NCI-H2107 (cell line): Measurements from ENCODE around the gene SBNO1.
"Not testable (repeated sequence)": the region's sequence is repeated elsewhere in the genome, so short reads cannot be mapped to it uniquely, and the experiment has no call there.

Experiments used
- DNase-seq: peaks from one replicate; lab custom pipeline; 2025; lab: John Stamatoyannopoulos, UW

The SBNO1 gene

DNA sequence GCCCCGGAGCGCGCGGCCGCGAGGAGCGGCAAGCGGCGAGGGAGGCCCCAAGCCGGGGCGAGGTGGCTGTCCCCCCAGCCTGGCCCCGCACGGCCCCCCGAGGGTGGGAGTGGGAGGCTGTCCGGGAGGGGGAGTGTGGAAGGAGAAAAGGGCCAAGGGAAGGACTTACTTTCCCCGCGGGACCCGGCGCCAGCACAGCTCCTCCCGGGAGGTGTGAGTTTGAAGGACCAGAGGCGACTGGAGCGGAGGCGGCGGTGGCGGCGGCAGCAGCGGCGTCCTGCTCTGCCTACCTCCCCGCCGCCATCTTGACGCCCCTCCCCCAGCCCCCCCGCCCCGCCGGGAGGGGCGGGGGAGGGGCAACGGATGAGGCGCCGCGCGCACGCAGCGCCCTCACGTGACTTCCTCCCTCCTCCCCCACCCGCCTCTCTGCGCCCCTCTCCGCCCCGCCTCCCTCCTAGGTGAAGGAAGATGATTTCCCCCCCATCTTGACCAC lies at the start of gene SBNO1:
Gene SBNO1, minus strand, starts transcription at position 316 of the 493 bp plus-strand sequence. CDS start 14,406 bp downstream, outside the sequence.
- peak; percentile 79 for DNase-seq

DNA sequence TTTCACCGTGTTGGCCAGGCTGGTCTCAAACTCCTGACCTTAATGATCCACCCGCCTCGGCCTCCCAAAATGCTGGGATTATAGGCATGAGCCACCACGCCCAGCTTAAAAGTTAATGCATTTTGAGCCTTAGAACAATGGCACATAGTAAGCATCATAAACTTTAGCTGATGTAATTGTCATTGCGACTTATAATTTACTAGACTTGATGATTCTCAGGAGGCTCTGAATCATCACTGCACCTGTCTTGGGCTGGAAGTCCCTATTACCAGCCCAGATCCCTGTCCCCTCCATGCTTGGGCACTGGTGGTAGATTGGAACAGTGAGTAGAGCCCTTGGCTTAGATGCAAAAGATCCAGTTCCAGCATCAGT lies 45.4 kb upstream of the SBNO1 start:
- no peak for DNase-seq

- DNase-seq: not testable (repeated sequence)
These were observed 44.8 kb upstream of the SBNO1 start for GRCh38 chr12:123409284-123410040.

- DNase-seq: not testable (repeated sequence)
These were observed 44.0 kb upstream of the SBNO1 start for GRCh38 chr12:123408619-123409018.

DNA sequence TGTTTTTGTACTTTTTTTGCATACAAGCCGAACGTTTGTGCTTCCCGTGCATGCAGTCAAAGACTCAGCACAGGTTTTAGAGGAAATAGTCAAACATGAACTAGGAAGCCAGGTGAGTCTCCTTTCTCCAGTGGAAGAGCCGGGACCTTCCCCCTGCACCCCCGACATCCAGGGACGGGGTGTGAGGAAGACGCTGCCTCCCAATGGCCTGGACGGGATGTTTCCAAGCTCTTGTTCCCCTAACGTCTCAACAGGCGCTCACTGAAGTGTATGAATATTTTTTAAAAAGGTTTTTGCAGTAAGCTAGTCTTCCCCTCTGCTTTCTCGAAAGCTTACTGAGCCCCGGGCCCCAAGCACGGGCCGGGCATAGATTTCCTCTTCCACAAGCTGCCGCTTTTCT lies 43.3 kb upstream of the SBNO1 start:
- DNase-seq: not testable (repeated sequence)

- DNase-seq: not testable (repeated sequence)
These were observed 42.6 kb upstream of the SBNO1 start for GRCh38 chr12:123407269-123407668.

DNA sequence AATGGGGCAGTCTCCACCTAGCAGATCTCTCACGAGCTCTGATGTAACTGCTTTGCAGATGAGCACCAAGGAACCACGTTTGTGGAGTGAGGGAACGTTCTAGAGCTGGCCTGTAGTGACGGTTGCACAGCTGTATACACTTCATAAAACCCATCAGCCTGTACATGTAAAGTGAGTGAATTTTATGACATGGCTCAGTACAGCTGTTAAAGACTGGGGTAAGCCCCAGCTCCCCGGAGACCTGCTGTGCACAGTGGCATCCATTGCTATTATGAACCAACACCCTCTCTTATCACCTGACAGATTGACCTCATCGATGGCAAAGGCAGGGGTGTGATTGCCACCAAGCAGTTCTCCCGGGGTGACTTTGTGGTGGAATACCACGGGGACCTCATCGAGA lies 39.9 kb upstream of the SBNO1 start:
- no peak for DNase-seq

GRCh38 chr12:123401753-123402683 lies 37.4 kb upstream of the SBNO1 start:
- DNase-seq: no peak

DNA sequence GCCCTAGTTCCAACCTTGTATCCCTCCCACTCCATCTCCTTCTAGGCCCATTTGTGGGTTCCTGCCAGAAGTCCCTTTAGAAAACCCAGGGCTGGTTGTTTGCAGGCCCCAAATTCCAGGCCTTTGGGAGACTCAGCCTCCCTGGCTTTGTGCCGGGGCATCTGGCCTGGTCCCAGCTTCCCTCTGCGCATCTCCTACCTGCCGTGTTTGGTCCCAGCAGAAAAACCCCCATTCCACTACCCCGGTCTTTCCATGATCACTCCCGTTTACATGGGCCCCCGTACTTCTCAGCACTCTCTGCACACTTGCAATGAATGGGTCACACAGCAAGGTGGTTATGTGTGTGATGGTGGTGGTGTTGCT lies 34.6 kb upstream of the SBNO1 start:
- DNase-seq: no peak

DNA sequence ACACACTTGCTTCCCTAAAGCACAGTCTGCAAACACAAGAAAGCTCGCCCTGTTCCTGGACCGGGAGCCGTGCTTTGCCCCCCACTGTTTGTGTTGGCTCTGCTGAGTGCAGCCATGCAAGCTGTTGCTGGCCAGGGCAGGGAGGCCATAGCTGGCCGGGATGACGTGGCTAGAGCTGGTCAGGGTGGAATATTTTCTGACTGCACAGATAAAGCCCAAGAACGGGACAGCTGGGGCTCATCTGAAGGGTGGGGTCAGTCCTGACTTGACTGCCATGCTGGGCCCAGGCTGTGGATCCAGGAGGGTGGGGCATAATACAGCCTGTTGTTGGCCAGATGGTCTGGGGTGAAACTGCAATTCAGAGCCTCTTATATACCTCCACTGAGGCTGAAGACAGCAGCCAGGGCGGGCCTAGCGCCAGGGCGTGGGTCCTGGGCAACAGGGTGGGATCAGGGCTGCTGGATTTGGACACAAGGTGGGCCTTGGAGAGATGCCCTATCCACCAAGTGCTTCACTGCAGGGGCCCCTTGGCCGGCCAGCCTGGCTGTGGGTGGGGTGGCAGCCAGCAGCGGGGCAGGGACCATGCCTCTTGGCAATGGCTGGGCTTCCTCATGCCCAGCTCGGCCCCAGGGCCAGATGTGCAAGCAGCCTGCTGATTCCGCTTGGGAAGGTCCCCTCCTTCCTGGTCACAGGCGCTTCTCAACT lies 34.1 kb upstream of the SBNO1 start:
- no peak for DNase-seq

DNA sequence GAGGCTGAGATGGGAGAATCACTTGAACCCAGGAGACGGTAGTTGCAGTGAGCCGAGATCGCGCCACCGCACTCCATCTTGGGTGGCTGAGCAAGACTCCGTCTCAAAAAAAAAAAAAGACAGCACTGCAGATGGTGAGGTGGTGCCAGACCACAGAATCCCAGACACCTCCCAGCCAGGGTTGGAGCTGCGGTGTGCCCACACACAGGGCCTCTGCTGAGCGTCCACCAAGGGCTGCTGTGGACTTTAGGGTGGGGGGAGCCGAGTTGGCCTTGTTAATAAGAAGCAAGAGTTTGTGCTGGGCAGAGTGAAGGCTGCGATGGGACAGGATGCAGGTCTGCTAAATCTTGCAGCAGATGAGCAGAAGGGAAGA lies 33.5 kb upstream of the SBNO1 start:
- no peak for DNase-seq

- no peak for DNase-seq
These were observed 32.8 kb upstream of the SBNO1 start for GRCh38 chr12:123397400-123397799.

- no peak for DNase-seq
These were observed 32.3 kb upstream of the SBNO1 start for GRCh38 chr12:123396954-123397353.

DNA sequence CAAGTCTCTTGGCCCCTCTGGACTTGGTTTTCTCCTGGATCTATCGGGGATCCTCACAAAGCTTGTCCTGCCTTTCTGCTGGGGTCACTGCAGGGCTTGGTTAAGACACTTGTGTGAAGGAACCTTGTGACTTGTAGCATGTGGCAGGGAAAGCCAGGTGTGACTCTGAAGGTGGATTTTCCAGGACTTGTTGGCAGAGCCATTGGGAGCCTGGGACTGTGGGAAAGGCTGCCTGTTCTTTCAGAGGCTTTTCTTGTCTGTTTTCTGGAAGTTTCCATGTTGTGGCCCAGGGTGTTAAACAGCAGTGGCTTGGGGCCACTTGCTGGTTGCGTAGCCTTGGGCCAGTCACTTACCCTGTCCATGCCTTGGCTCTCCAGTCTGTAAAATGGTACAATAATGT lies 31.9 kb upstream of the SBNO1 start:
- DNase-seq: no peak

DNA sequence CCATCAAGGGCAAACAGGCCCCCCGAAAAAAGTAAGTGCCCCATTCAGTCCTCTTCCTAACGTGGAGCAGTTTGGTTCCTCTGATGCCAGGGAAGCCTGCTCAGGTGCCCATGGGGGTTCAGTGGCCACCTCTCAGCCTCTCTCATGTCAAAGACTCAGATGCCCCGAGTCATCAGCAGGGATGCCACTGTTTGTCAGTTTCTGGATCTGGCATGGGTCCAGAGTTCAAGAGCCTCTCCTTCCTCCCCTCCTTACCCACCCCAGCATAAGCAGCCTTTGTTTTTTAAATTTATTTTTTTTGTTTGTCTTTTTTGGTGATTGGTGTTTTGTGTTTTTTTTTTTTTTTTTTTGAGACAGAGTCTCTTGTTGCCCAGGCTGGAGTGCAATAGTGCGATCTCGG lies 30.6 kb upstream of the SBNO1 start:
- no peak for DNase-seq

DNA sequence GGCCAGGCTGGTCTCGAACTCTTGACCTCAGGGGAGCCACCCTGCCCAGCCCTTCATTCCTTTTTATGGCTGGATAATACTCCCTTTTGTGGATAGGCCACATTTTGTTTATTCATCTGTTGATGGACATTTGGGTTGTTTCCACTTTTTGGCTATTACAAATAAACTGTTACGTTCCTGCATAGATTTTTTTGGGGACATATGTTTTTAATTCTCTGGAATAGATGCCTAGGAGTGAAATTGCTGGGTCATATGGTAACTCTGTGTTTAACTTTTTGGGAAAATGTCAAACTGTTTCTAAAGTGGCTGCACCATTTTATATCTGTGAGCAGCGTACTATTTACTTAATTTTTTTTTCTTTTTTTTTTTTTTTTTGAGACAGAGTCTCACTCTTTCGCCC lies 29.1 kb upstream of the SBNO1 start:
- no peak for DNase-seq

DNA sequence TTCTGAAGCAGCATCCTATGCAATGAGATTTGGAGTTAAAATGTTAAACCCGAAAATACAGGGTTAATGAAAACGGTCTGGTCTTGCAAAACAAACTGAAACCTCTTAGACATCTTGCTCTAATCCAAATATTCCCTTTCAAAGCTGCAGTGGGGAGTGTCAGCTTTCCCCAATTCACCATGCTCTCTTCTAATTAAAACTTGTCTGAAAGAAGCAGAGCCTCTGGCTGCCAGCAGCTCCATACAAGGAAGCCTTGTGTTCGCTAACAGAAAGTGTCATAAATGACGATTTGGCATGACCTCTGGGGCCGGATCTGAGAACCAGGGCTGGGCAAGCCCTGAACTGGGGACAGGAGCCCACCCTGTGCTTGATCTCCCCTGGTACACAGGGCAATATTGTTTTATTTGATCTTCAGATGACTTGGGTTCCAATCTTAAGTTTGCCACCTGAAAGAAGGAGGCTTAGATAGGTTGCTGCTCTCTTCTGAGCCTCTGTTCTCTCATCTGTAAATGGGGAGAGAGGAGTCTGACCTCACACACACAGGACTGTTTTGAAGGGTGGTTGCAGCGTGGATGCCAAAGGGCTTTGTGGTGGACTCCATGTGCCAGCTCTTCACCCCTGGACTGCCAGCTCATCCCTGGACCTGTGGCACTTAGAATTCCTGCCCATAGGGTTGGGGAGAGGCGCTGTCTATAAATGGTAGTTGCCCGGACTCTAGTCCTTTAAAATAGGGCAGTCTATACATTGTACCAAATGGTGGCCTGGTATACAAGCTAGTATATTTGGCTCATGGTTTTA lies 27.1 kb upstream of the SBNO1 start:
- no peak for DNase-seq

GRCh38 chr12:123390498-123391426 lies 26.1 kb upstream of the SBNO1 start:
- no peak for DNase-seq

DNA sequence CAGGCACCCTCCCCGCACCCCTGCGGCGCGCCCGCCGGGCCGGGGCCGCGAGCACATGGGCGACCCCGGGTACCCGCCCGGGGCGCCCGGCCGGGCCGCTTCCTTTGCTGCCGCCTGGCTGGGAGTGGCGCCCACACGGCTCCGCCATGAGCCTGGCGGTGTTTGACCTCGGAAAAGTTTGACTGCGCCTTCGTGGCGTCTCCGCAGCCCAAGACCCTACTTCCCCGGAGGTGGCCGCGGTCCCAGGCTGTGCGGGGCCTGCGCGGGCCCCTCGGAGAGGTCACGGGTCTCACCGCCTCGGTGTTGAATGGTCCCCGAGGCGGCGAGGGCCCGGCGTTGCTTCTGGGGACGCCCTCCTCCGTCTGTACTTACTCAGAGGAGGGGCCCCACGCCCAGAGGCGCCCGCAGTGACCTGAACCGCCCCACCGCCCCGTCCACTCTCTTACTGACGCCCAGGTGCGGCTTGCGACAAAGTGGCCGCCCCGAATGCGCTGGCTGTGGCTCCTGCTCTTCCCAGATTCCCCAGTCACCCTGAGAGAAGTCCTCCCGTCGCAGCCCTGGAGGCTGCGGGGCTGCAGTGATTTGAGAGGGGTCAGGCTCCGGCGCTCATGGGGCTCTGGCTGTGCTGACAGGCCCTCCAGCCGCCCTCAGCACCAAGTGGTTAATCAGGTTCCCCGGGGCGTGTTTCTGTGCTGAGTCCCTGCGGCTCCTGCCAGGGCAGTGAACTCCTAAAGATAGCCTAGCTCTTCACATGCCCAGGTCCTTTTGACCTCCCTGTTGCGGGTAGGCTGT lies 25.1 kb upstream of the SBNO1 start:
- no peak for DNase-seq
